Liver (tissue), 2 donors: ENCODE results near the gene PELO.

ENCODE experiments used
- CTCF ChIP-seq: fragments of 150-350 bp; IDR thresholded peaks from 2 replicates; pipeline ENCODE4 v1.5.1; 2017; ENCODE audit warnings: improper control_type of control experiment, low read depth, low read length; ENCODE audit not compliant: missing input control
- REST ChIP-seq: IDR thresholded peaks from 2 replicates; pipeline ENCODE4 v1.6.1; 2016; ENCODE audit warnings: antibody characterized with exemption, mild to moderate bottlenecking
- donor health status: healthy.

GRCh38 chr5:52822437-52822836 lies 34.7 kb downstream of the PELO start:
- TF ChIP-seq CTCF (no peak), REST (no peak)
